HCT116 (cell line): ENCODE measurements around the gene ANKRD6. TPM values are rescaled to one million over a fixed set of nuclear protein-coding genes. Genes with fewer than 3 reads are reported as not detected.

Source experiments
- ATAC-seq: fragments of 200-7000 bp; cut with Tn5 transposase; 2 replicates; pipeline ENCODE4 v1.9.1; 2020; ENCODE audit warnings: mild to moderate bottlenecking, moderate library complexity
- BruUV-seq: library from RNA; stranded (reverse); fragments of 400-500 nt; replicated peaks from 2 replicates; lab custom pipeline; 2021; lab: Mats Ljungman, UMichigan
- CTCF ChIA-PET: fragments of 300-600 bp; sonication (Branson Sonifier 250); formaldehyde crosslinking; loops from one replicate; lab custom pipeline; 2021; ENCODE audit warnings: antibody characterized with exemption; lab: Charles Lee
- POLR2A ChIA-PET: fragments of 300-600, 350-600 bp; sonication (Branson Sonifier 250); formaldehyde crosslinking; loops from one replicate; lab custom pipeline; 2021; ENCODE audit warnings: antibody characterized with exemption; lab: Charles Lee
- RAD21 ChIA-PET, 2 experiments: fragments of 300-600 bp; sonication (Branson Sonifier 250); formaldehyde crosslinking; loops; one replicate each; lab custom pipeline; 2023; ENCODE audit warnings: low total read pairs in 2 of 2; ENCODE audit not compliant: uncharacterized antibody in 2 of 2, unreplicated experiment in 2 of 2, low non-redundant PET in 1 of 2; lab: Charles Lee
- DNase-seq: peaks from one replicate; pipeline ENCODE4 v3.0.0-alpha.2; 2010; ENCODE audit warnings: low read depth, low spot score
- H2AFZ ChIP-seq: fragments of 200-600 bp; shearing (Covaris generic), sonication (generic); 2 replicates; pipeline ENCODE4 v1.6.1; 2017; ENCODE audit warnings: low read depth, mixed run types, mixed read lengths, antibody characterized with exemption, low read length; ENCODE audit not compliant: poor library complexity, severe bottlenecking
- H3K27ac ChIP-seq: 2 replicates; pipeline ENCODE4 v1.5.1; 2012; ENCODE audit warnings: low read depth, low read length
- H3K27me3 ChIP-seq: fragments of 200-600 bp; sonication (generic); 2 replicates; pipeline ENCODE4 v1.6.1; 2016; ENCODE audit warnings: mixed run types, low read length, mixed read lengths; ENCODE audit not compliant: insufficient read depth
- H3K36me3 ChIP-seq, 2 experiments: fragments of 200-500 bp in 1 of 2; fragments of 200-600 bp in 1 of 2; sonication (Bioruptor generic) in 1 of 2; sonication (generic) in 1 of 2; 2 replicates each; pipeline versions ENCODE4 v1.5.1 to v1.6.1; 2014 to 2016; ENCODE audit warnings: low read length in 2 of 2, inconsistent platforms in 1 of 2, mixed read lengths in 1 of 2, mixed run types in 1 of 2; ENCODE audit not compliant: insufficient read depth in 2 of 2, control insufficient read depth in 1 of 2
- H3K4me1 ChIP-seq, 2 experiments: fragments of 200-600 bp in 1 of 2; sonication (generic) in 1 of 2; 2 replicates each; pipeline versions ENCODE4 v1.5.1 to v1.6.1; 2012 to 2017; ENCODE audit warnings: low read length in 2 of 2, inconsistent platforms in 1 of 2, mild to moderate bottlenecking in 1 of 2, mixed read lengths in 1 of 2, mixed run types in 1 of 2, moderate library complexity in 1 of 2; ENCODE audit not compliant: insufficient read depth in 2 of 2, control insufficient read depth in 1 of 2
- H3K4me2 ChIP-seq: fragments of 200-600 bp; sonication (generic); 2 replicates; pipeline ENCODE4 v1.6.1; 2017; ENCODE audit warnings: mixed run types, low read length, mixed read lengths
- H3K4me3 ChIP-seq, 2 experiments: fragments of 200-600 bp in 1 of 2; sonication (generic) in 1 of 2; replicated peaks in 1 of 2; 2 replicates each; pipeline ENCODE4 v1.5.1; 2011 to 2016; ENCODE audit warnings: low read length in 2 of 2, control low read depth in 1 of 2, low read depth in 1 of 2, mild to moderate bottlenecking in 1 of 2, mixed read lengths in 1 of 2, mixed run types in 1 of 2
- H3K79me2 ChIP-seq: fragments of 200-600 bp; sonication (generic); 2 replicates; pipeline ENCODE4 v1.6.1; 2017; ENCODE audit warnings: mild to moderate bottlenecking, mixed run types, low read length, moderate library complexity, mixed read lengths; ENCODE audit not compliant: insufficient read depth
- H3K9ac ChIP-seq: fragments of 200-600 bp; sonication (generic); 2 replicates; pipeline ENCODE4 v1.6.1; 2016; ENCODE audit warnings: low read length, mixed read lengths
- H3K9me2 ChIP-seq: fragments of 200-600 bp; sonication (generic), shearing (Covaris generic); 2 replicates; pipeline ENCODE4 v1.6.1; 2017; ENCODE audit warnings: mixed run types, mild to moderate bottlenecking, moderate library complexity; ENCODE audit not compliant: insufficient read depth
- H3K9me3 ChIP-seq, 2 experiments: fragments of 200-500 bp in 1 of 2; fragments of 200-600 bp in 1 of 2; sonication (Bioruptor generic) in 1 of 2; sonication (generic) in 1 of 2; 2 replicates each; pipeline ENCODE4 v1.6.1; 2014 to 2017; ENCODE audit warnings: low read length in 2 of 2, mixed read lengths in 2 of 2, inconsistent platforms in 1 of 2, low read depth in 1 of 2, mild to moderate bottlenecking in 1 of 2, mixed run types in 1 of 2, moderate library complexity in 1 of 2; ENCODE audit not compliant: control insufficient read depth in 1 of 2, insufficient read depth in 1 of 2
- H4K20me1 ChIP-seq: fragments of 200-600 bp; sonication (generic), shearing (Covaris generic); 2 replicates; pipeline ENCODE4 v1.6.1; 2017; ENCODE audit warnings: mixed run types, mild to moderate bottlenecking, moderate library complexity; ENCODE audit not compliant: insufficient read depth
- ATF3 ChIP-seq: IDR thresholded peaks from 2 replicates; pipeline ENCODE4 v1.6.1; 2012
- CBX3 ChIP-seq: IDR thresholded peaks from 2 replicates; pipeline ENCODE4 v1.6.1; 2012; ENCODE audit warnings: low read depth
- CEBPB ChIP-seq: IDR thresholded peaks from 2 replicates; pipeline ENCODE4 v1.6.1; 2012; ENCODE audit warnings: low read depth
- CTCF ChIP-seq, 3 experiments: fragments of 200-600 bp in 1 of 3; sonication (generic) in 1 of 3; IDR thresholded peaks in 2 of 3; conservative IDR thresholded peaks in 1 of 3; 2 replicates each; pipeline ENCODE4 v1.5.1; 2012 to 2017; ENCODE audit warnings: low read depth in 2 of 3, low read length in 2 of 3, antibody characterized with exemption in 1 of 3, borderline replicate concordance in 1 of 3, control low read depth in 1 of 3, mild to moderate bottlenecking in 1 of 3, mixed read lengths in 1 of 3, mixed run types in 1 of 3, moderate library complexity in 1 of 3; ENCODE audit not compliant: insufficient read depth in 1 of 3
- FOSL1 ChIP-seq: IDR thresholded peaks from 2 replicates; pipeline ENCODE4 v1.6.1; 2012; ENCODE audit warnings: low read depth
- JUND ChIP-seq: IDR thresholded peaks from 2 replicates; pipeline ENCODE4 v1.6.1; 2012
- POLR2A ChIP-seq: IDR thresholded peaks from 2 replicates; pipeline ENCODE4 v1.7.0; 2011; ENCODE audit warnings: borderline replicate concordance; ENCODE audit not compliant: insufficient read depth, insufficient read length; ENCODE audit errors: extremely low read depth
- POLR2AphosphoS5 ChIP-seq: IDR thresholded peaks from 2 replicates; pipeline ENCODE4 v1.6.1; 2011; ENCODE audit warnings: mild to moderate bottlenecking, low read depth, low read length, moderate library complexity
- RAD21 ChIP-seq: IDR thresholded peaks from 2 replicates; pipeline ENCODE4 v1.6.1; 2012; ENCODE audit warnings: low read depth, mild to moderate bottlenecking
- SIN3A ChIP-seq: IDR thresholded peaks from 2 replicates; pipeline ENCODE4 v1.6.1; 2012; ENCODE audit warnings: low read depth
- SP1 ChIP-seq: IDR thresholded peaks from 2 replicates; pipeline ENCODE4 v1.6.1; 2012; ENCODE audit warnings: low read depth
- SRF ChIP-seq: IDR thresholded peaks from 2 replicates; pipeline ENCODE4 v1.6.1; 2012; ENCODE audit warnings: low read depth
- TCF7L2 ChIP-seq: IDR thresholded peaks from 2 replicates; pipeline ENCODE4 v1.7.0; 2011; ENCODE audit warnings: borderline replicate concordance, inconsistent platforms; ENCODE audit not compliant: insufficient read depth, insufficient read length; ENCODE audit errors: extremely low read depth
- YY1 ChIP-seq: IDR thresholded peaks from 2 replicates; pipeline ENCODE4 v1.6.1; 2011; ENCODE audit warnings: low read length, low read depth, moderate library complexity, mild to moderate bottlenecking; ENCODE audit not compliant: insufficient replicate concordance; ENCODE audit errors: extremely low read depth
- ZFX ChIP-seq: fragments of 450-650 bp; IDR thresholded peaks from 2 replicates; pipeline ENCODE4 v1.6.1; 2017
- intact Hi-C: fragments of 100-400 bp; cut with micrococcal nuclease; formaldehyde crosslinking; loops from 2 replicates; pipeline ENCODE4 v1.10.0; 2022
- total RNA-seq: library from RNA; stranded (reverse); gene quantifications from one replicate; pipeline ENCODE4 v1.2.1, GENCODE V29; 2021; ENCODE audit not compliant: unreplicated experiment
- TF ChIP-seq, protein P1 (sequence below): IDR thresholded peaks from 2 replicates; pipeline ENCODE4 v1.6.1; 2012
- TF ChIP-seq, protein P2 (sequence below): IDR thresholded peaks from 2 replicates; pipeline ENCODE4 v1.6.1; 2011; ENCODE audit warnings: mild to moderate bottlenecking, low read length, moderate library complexity; ENCODE audit not compliant: insufficient replicate concordance; ENCODE audit errors: extremely low read depth
- TF ChIP-seq, protein P3 (sequence below): IDR thresholded peaks from 2 replicates; pipeline ENCODE4 v1.6.1; 2012; ENCODE audit warnings: low read depth

The ANKRD6 gene
- total RNA-seq, 1 experiment from 2014 or later: 9.9 TPM

GRCh38 chr6:89468998-89469397 is 36.0 kb downstream of the ANKRD6 start (continued):
- TF ChIP-seq, protein P1, sequence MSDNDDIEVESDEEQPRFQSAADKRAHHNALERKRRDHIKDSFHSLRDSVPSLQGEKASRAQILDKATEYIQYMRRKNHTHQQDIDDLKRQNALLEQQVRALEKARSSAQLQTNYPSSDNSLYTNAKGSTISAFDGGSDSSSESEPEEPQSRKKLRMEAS: no peak
- TF ChIP-seq, protein P2, sequence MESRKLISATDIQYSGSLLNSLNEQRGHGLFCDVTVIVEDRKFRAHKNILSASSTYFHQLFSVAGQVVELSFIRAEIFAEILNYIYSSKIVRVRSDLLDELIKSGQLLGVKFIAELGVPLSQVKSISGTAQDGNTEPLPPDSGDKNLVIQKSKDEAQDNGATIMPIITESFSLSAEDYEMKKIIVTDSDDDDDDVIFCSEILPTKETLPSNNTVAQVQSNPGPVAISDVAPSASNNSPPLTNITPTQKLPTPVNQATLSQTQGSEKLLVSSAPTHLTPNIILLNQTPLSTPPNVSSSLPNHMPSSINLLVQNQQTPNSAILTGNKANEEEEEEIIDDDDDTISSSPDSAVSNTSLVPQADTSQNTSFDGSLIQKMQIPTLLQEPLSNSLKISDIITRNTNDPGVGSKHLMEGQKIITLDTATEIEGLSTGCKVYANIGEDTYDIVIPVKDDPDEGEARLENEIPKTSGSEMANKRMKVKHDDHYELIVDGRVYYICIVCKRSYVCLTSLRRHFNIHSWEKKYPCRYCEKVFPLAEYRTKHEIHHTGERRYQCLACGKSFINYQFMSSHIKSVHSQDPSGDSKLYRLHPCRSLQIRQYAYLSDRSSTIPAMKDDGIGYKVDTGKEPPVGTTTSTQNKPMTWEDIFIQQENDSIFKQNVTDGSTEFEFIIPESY: no peak
- TF ChIP-seq, all 23 proteins: peak for 0

- BruUV-seq: no TSS peak
- DNase-seq (no peak), ATAC-seq (no peak)
- no peak overlapping the region for H3K4me3 ChIP-seq
- no peaks in the 10 kb centered on the region for H4K20me1 ChIP-seq
- no peak overlapping the region for H3K4me2 ChIP-seq
- ChIA-PET POLR2A (no interaction called here), RAD21 (no interaction called here), CTCF (no interaction called here)
- no peaks in the 10 kb centered on the region for H3K9me3 ChIP-seq
- intact Hi-C loops: no loop called here
- H3K9ac ChIP-seq: no peak overlapping the region
- no peak overlapping the region for H3K27ac ChIP-seq
- peaks cover 0 to 14% of the 10 kb centered on the region in 2 experiments; a peak in 2 of 4 replicates for H3K4me1 ChIP-seq
- H3K79me2 ChIP-seq: no peaks in the 10 kb centered on the region; the same call in 1 of the 2 replicates
- no peak overlapping the region for H2AFZ ChIP-seq
- no peaks in the 10 kb centered on the region for H3K27me3 ChIP-seq
- no peaks in the 10 kb centered on the region for H3K9me2 ChIP-seq
- no peaks in the 10 kb centered on the region for H3K36me3 ChIP-seq
- TF ChIP-seq SRF: no peak
- TF ChIP-seq CBX3: no peak
- TF ChIP-seq RAD21: no peak
- TF ChIP-seq JUND: no peak
- TF ChIP-seq, protein P1: no peak
- TF ChIP-seq FOSL1: no peak
- TF ChIP-seq SIN3A: no peak
- TF ChIP-seq SP1: no peak
- TF ChIP-seq POLR2A: no peak
- no peak for TF ChIP-seq TCF7L2
- TF ChIP-seq, protein P3, sequence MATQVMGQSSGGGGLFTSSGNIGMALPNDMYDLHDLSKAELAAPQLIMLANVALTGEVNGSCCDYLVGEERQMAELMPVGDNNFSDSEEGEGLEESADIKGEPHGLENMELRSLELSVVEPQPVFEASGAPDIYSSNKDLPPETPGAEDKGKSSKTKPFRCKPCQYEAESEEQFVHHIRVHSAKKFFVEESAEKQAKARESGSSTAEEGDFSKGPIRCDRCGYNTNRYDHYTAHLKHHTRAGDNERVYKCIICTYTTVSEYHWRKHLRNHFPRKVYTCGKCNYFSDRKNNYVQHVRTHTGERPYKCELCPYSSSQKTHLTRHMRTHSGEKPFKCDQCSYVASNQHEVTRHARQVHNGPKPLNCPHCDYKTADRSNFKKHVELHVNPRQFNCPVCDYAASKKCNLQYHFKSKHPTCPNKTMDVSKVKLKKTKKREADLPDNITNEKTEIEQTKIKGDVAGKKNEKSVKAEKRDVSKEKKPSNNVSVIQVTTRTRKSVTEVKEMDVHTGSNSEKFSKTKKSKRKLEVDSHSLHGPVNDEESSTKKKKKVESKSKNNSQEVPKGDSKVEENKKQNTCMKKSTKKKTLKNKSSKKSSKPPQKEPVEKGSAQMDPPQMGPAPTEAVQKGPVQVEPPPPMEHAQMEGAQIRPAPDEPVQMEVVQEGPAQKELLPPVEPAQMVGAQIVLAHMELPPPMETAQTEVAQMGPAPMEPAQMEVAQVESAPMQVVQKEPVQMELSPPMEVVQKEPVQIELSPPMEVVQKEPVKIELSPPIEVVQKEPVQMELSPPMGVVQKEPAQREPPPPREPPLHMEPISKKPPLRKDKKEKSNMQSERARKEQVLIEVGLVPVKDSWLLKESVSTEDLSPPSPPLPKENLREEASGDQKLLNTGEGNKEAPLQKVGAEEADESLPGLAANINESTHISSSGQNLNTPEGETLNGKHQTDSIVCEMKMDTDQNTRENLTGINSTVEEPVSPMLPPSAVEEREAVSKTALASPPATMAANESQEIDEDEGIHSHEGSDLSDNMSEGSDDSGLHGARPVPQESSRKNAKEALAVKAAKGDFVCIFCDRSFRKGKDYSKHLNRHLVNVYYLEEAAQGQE: no peak
- no peak for TF ChIP-seq CTCF (IDR thresholded peaks at IDR 0.05 in 2 of 3, conservative IDR thresholded peaks at IDR 0.05 in 1 of 3; ENCODE audit: borderline replicate concordance in 1 of 3, insufficient read depth in 1 of 3, low read depth in 2 of 3, low read length in 2 of 3)
- no peak for TF ChIP-seq YY1
- no peak for TF ChIP-seq ZFX
- TF ChIP-seq ATF3: no peak
- TF ChIP-seq CEBPB: no peak
- no peak for TF ChIP-seq POLR2AphosphoS5
Measured at GRCh38 chr6:89471287-89471867, 38.4 kb downstream of the ANKRD6 start.
